SK-N-MC (cell line): ENCODE measurements around the gene ANKRD37.

ENCODE experiments used
- DNase-seq: peaks from one replicate; pipeline ENCODE4 v3.0.0-alpha.2; 2011; ENCODE audit warnings: low read depth, low spot score
- H3K27ac ChIP-seq: fragments of 200-600 bp; sonication (generic); 2 replicates; pipeline ENCODE4 v1.5.1; 2016; ENCODE audit warnings: mixed run types
- H3K36me3 ChIP-seq: fragments of 200-600 bp; sonication (generic); 2 replicates; pipeline ENCODE4 v1.6.1; 2017; ENCODE audit warnings: antibody characterized with exemption, low read length, mixed read lengths; ENCODE audit not compliant: insufficient read depth
- H3K4me3 ChIP-seq: fragments of 200-600 bp; sonication (generic); 2 replicates; pipeline ENCODE4 v1.5.1; 2016
- H3K9ac ChIP-seq: fragments of 200-600 bp; sonication (generic); 2 replicates; pipeline ENCODE4 v1.8.0; 2017; ENCODE audit warnings: mixed run types, mixed read lengths; ENCODE audit not compliant: insufficient read length
- H3K9me3 ChIP-seq: fragments of 200-600 bp; sonication (generic); 2 replicates; pipeline ENCODE4 v1.6.1; 2017; ENCODE audit warnings: low read depth, mild to moderate bottlenecking, antibody characterized with exemption, low read length, moderate library complexity, mixed read lengths
- EZH2 ChIP-seq: fragments of 200-600 bp; sonication (generic); IDR thresholded peaks from one replicate; pipeline ENCODE4 v1.6.1; 2017; ENCODE audit warnings: antibody characterized with exemption
- FOXP2 ChIP-seq: optimal IDR thresholded peaks from 2 replicates; pipeline ENCODE3; 2011; ENCODE audit warnings: mild to moderate bottlenecking, moderate library complexity; ENCODE audit not compliant: insufficient read depth; ENCODE audit errors: extremely low read length, control extremely low read depth
- POLR2AphosphoS5 ChIP-seq: IDR thresholded peaks from 2 replicates; pipeline ENCODE4 v1.6.1; 2012; ENCODE audit warnings: mild to moderate bottlenecking, low read depth, low read length, borderline replicate concordance

Gene ANKRD37

DNA sequence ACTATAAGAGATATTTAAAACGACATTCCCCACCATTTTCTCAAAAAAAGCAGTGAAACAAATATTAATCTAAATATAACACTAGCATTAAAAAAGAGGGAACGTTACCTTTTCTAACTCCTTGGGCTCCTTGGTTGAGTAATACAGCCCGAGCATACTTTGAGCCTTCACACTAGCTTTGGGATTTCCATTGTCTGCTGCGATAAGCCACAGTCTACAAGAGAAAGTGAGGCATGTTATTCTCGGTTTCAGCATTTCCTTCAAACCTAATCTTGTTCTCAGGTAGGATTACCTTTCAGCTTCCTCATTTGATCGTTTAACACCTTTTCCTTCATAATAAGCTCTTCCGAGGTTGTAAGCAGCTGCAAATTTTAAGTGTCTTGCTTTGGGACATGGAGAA lies 22.6 kb upstream of the ANKRD37 start:
- no peak for TF ChIP-seq FOXP2
- TF ChIP-seq POLR2AphosphoS5: no peak
- no peak for TF ChIP-seq EZH2

GRCh38 chr4:185374573-185374972 lies 22.1 kb upstream of the ANKRD37 start:
- no peak overlapping the region for H3K27ac ChIP-seq
- no peak overlapping the region for H3K9ac ChIP-seq
- no peaks in the 10 kb centered on the region for H3K36me3 ChIP-seq
- H3K9me3 ChIP-seq: no peaks in the 10 kb centered on the region
- TF ChIP-seq EZH2 (no peak), POLR2AphosphoS5 (no peak), FOXP2 (no peak)
- no peak for DNase-seq
- no peak overlapping the region for H3K4me3 ChIP-seq

More for the DNA sequence above, 22.6 kb upstream of the ANKRD37 start:
- Histone ChIP-seq H3K36me3 (no peaks in the 10 kb centered on the region), H3K4me3 (no peak overlapping the region), H3K27ac (no peak overlapping the region), H3K9me3 (no peaks in the 10 kb centered on the region), H3K9ac (no peak overlapping the region)
- DNase-seq: no peak

DNA sequence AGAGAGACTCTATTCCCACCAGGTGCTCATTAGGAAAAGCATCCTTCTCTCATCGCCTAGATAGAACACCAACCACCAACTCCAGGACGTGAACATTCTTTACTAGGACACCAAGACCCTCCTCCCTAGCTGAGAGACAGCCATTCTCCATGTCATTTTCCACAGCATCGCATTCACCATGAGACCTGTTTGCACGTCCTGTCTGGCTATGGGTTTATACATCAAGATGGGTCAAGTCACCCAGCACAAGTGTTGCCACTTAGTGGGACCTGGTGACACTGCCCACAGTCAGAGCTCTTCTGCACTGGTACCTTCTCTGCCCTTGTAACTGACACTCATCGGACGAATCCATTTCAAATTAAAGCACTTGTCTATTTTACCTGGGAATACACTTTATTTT lies 18.4 kb upstream of the ANKRD37 start:
- Histone ChIP-seq H3K36me3 (no peaks in the 10 kb centered on the region), H3K9me3 (no peaks in the 10 kb centered on the region; the same call in 1 of the 2 replicates), H3K9ac (no peak overlapping the region), H3K27ac (no peak overlapping the region), H3K4me3 (no peak overlapping the region)
- DNase-seq: no peak
- TF ChIP-seq POLR2AphosphoS5: no peak
- TF ChIP-seq FOXP2: no peak
- no peak for TF ChIP-seq EZH2

- no peaks in the 10 kb centered on the region; the same call in 1 of the 2 replicates for H3K9me3 ChIP-seq
- TF ChIP-seq POLR2AphosphoS5 (no peak), FOXP2 (no peak), EZH2 (no peak)
- H3K4me3 ChIP-seq: no peak overlapping the region
- no peak overlapping the region for H3K27ac ChIP-seq
- H3K9ac ChIP-seq: no peak overlapping the region
- DNase-seq: no peak
- H3K36me3 ChIP-seq: no peaks in the 10 kb centered on the region
Observed at GRCh38 chr4:185379326-185380295, 17.0 kb upstream of the ANKRD37 start.

DNA sequence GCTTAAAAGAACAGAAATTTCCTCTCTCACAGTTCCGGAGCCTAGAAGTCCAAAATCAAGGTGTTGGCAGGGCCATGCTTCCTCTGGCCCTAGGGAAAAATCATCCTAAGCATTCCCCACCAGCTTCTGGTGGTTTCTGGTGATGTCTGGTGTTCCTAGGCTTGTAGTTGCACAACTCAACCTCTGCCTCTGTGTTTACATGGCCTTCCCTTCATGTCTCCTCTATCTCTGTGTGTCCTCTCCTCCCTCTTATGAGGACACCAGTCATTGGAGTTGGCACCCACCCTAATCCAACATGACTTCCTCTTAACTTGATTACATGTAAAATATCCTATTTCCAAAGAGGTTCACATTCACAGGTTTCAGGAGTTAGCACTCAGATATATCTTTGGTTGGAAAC lies 16.3 kb upstream of the ANKRD37 start:
- H3K9me3 ChIP-seq: no peaks in the 10 kb centered on the region; the same call in 1 of the 2 replicates
- no peak overlapping the region for H3K4me3 ChIP-seq
- no peak overlapping the region for H3K27ac ChIP-seq
- H3K36me3 ChIP-seq: no peaks in the 10 kb centered on the region
- no peak overlapping the region for H3K9ac ChIP-seq
- TF ChIP-seq POLR2AphosphoS5 (no peak), FOXP2 (no peak), EZH2 (no peak)
- no peak for DNase-seq

DNA sequence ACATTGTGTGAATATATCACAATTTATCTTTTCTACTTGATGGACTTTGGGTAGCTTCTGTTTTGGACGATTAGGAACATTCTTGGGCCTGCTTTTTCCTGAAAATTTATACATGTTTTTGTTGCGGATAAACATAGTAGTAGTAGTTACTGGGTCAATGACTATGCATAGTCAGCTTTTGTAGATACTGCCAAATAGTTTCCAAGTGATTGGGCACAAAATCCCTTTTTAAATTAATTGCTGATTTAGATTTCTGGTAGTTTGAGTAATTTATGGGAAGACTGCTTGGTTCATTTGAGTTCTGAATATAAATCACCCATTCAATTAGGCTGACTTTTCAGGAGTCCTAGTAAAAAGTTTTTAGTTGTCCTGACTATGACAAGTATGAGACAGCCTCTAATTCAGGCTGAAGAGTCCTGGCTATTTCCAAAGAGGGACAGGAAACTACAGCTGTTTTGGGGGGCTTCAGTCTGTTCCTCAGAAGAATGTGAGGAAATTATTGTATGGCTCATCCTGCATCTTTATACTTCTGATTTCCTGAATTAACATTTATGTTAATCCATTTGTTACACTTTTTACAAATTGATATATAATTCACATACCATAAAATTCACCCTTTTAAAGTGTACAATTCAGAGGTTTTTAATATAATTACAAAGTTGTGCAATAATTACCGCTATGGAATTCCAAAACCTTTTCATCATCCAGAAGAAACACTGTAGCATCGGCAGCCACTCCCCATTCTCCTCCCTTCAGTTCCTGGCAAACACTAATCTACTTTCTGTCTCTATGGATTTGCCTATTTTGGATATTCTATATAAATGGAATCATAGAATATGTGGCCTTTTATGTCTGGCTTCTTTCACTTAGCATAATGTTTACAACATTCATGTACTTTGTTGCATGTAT lies 15.1 kb upstream of the ANKRD37 start:
- peak; percentile 40 for DNase-seq
- Histone ChIP-seq H3K27ac (peak overlapping the region; percentile 60; the same call in 1 of the 2 replicates), H3K9ac (no peak overlapping the region), H3K9me3 (no peaks in the 10 kb centered on the region; the same call in 1 of the 2 replicates), H3K36me3 (no peaks in the 10 kb centered on the region), H3K4me3 (no peak overlapping the region)
- TF ChIP-seq POLR2AphosphoS5: peak; percentile 37; the same call in 1 of the 2 replicates
- no peak for TF ChIP-seq EZH2

DNA sequence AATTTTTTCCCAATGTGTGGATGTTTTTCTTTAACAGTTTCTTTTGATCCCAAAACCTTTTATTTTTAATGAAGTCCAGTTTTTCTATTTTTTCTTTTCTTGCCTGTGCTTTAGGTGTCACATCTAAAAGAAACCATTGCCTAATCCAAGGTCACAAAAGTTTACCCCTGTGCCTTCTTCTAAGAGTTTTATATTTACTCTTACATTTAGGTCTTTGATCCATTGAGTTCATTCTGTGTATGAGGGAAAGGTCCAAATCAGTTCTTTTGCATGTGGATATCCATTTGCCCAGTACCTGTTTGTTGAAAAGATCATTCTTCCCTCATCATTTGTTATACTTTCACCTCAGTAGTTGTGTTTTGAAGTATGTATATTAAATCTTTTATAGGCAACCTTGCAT lies 13.9 kb upstream of the ANKRD37 start:
- DNase-seq: no peak
- no peaks in the 10 kb centered on the region for H3K36me3 ChIP-seq
- TF ChIP-seq POLR2AphosphoS5 (no peak), FOXP2 (no peak), EZH2 (no peak)
- no peak overlapping the region for H3K9ac ChIP-seq
- no peaks in the 10 kb centered on the region; the same call in 1 of the 2 replicates for H3K9me3 ChIP-seq
- no peak overlapping the region for H3K4me3 ChIP-seq
- H3K27ac ChIP-seq: no peak overlapping the region

DNA sequence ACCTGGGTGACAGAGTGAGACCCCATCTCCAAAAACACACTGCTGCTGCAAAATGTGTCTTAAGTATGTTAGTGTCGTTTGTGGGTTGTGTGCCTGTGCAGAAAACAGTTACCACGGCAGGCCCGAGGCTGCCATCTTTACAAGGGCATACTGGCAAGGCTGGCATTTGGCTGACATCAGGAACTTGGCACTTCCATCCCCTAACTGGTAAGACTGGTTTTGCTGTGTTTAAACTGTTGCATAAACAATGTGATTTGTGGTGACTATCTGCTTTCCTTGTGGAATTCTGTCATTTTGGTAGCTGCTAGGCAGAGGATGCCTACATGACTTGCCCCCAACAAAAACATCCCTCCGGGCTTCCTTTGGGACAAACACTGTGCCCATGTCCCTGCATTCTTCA lies 13.2 kb upstream of the ANKRD37 start:
- Histone ChIP-seq H3K36me3 (no peaks in the 10 kb centered on the region), H3K4me3 (no peak overlapping the region), H3K9me3 (no peaks in the 10 kb centered on the region; the same call in 1 of the 2 replicates), H3K27ac (no peak overlapping the region), H3K9ac (no peak overlapping the region)
- no peak for DNase-seq
- TF ChIP-seq FOXP2 (no peak), EZH2 (no peak), POLR2AphosphoS5 (no peak)
